SK-N-SH (cell line): ENCODE data around the gene MAPRE2. TPM values are rescaled to one million over a fixed set of nuclear protein-coding genes. Genes with fewer than 3 reads are reported as not detected.

ENCODE experiments used
- CTCF ChIA-PET: fragments of 300-600, 350-600 bp; formaldehyde crosslinking; extraction: SDS; loops from one replicate; lab custom pipeline; 2021; lab: Yijun Ruan, JAX
- POLR2A ChIA-PET: fragments of 350-600 bp; sonication (Branson Sonifier 250); formaldehyde crosslinking; extraction: SDS; loops from one replicate; lab custom pipeline; 2020; ENCODE audit warnings: antibody characterized with exemption, inconsistent platforms; lab: Yijun Ruan, JAX
- DNase-seq: peaks from one replicate; pipeline ENCODE4 v3.0.0; 2012
- H2AFZ ChIP-seq: fragments of 200-600 bp; sonication (generic); 2 replicates; pipeline ENCODE4 v1.8.1; 2016; ENCODE audit warnings: antibody characterized with exemption, mild to moderate bottlenecking, low read depth
- H3F3A ChIP-seq: fragments of 200-600 bp; sonication (generic); replicated peaks from 2 replicates; pipeline ENCODE3; 2016; ENCODE audit warnings: antibody characterized with exemption, mild to moderate bottlenecking; ENCODE audit not compliant: insufficient read depth
- H3K27ac ChIP-seq, 2 experiments: fragments of 200-500 bp in 1 of 2; fragments of 200-600 bp in 1 of 2; sonication (Bioruptor generic) in 1 of 2; sonication (generic), shearing (Covaris generic) in 1 of 2; 2 replicates each; pipeline versions ENCODE4 v1.5.1 to v1.6.1; 2014 to 2016; ENCODE audit warnings: low read depth in 2 of 2, inconsistent platforms in 1 of 2, low read length in 1 of 2, mild to moderate bottlenecking in 1 of 2, mixed read lengths in 1 of 2
- H3K27me3 ChIP-seq: fragments of 200-600 bp; sonication (generic), shearing (Covaris generic); 2 replicates; pipeline ENCODE4 v1.6.1; 2016; ENCODE audit warnings: mixed run types; ENCODE audit not compliant: insufficient read depth
- H3K36me3 ChIP-seq, 2 experiments: fragments of 200-500 bp in 1 of 2; fragments of 200-600 bp in 1 of 2; sonication (Bioruptor generic) in 1 of 2; sonication (generic) in 1 of 2; replicated peaks in 1 of 2; 2 replicates each; pipeline versions ENCODE3 to v1.5.1; 2014 to 2016; ENCODE audit warnings: low read length in 1 of 2, mild to moderate bottlenecking in 1 of 2; ENCODE audit not compliant: insufficient read depth in 2 of 2, control insufficient read depth in 1 of 2
- H3K4me1 ChIP-seq, 2 experiments: fragments of 200-500 bp in 1 of 2; fragments of 200-600 bp in 1 of 2; sonication (Bioruptor generic) in 1 of 2; sonication (generic), shearing (Covaris generic) in 1 of 2; 2 replicates each; pipeline versions ENCODE4 v1.5.1 to v1.6.1; 2014 to 2016; ENCODE audit warnings: low read depth in 1 of 2, low read length in 1 of 2, mixed run types in 1 of 2; ENCODE audit not compliant: insufficient read depth in 2 of 2, control insufficient read depth in 1 of 2
- H3K4me2 ChIP-seq: fragments of 200-600 bp; sonication (generic), shearing (Covaris generic); 2 replicates; pipeline ENCODE4 v1.6.1; 2017; ENCODE audit warnings: mixed run types
- H3K4me3 ChIP-seq, 2 experiments: fragments of 200-500 bp in 1 of 2; fragments of 200-600 bp in 1 of 2; sonication (Bioruptor generic) in 1 of 2; sonication (generic), shearing (Covaris generic) in 1 of 2; 2 replicates each; pipeline versions ENCODE4 v1.5.1 to v1.8.1; 2014 to 2016; ENCODE audit warnings: low read depth in 2 of 2, inconsistent platforms in 1 of 2, low read length in 1 of 2, mild to moderate bottlenecking in 1 of 2, mixed read lengths in 1 of 2, moderate library complexity in 1 of 2
- H3K79me2 ChIP-seq: fragments of 200-600 bp; sonication (generic); 2 replicates; pipeline ENCODE4 v1.8.1; 2017; ENCODE audit warnings: mild to moderate bottlenecking; ENCODE audit not compliant: insufficient read depth
- H3K9ac ChIP-seq: fragments of 200-600 bp; sonication (generic); 2 replicates; pipeline ENCODE4 v1.6.1; 2017; ENCODE audit warnings: mixed run types
- H3K9me2 ChIP-seq: fragments of 200-600 bp; sonication (generic); 2 replicates; pipeline ENCODE4 v1.6.1; 2017; ENCODE audit warnings: mixed run types
- H3K9me3 ChIP-seq: fragments of 200-600 bp; sonication (generic); 2 replicates; pipeline ENCODE4 v1.6.1; 2017; ENCODE audit warnings: mixed run types, mild to moderate bottlenecking, moderate library complexity
- H4K20me1 ChIP-seq: fragments of 200-600 bp; sonication (generic); 2 replicates; pipeline ENCODE4 v1.6.1; 2017; ENCODE audit warnings: mild to moderate bottlenecking, mixed run types; ENCODE audit not compliant: insufficient read depth
- CHD2 ChIP-seq: fragments of 150-350 bp; IDR thresholded peaks from 2 replicates; pipeline ENCODE4 v1.6.1; 2018; ENCODE audit warnings: low read length; ENCODE audit not compliant: partially characterized antibody
- ELF1 ChIP-seq: IDR thresholded peaks from 2 replicates; pipeline ENCODE4 v1.4.0; 2012
- EZH2phosphoT487 ChIP-seq: fragments of 200-600 bp; sonication (generic); IDR thresholded peaks from 2 replicates; pipeline ENCODE4 v1.6.1; 2017; ENCODE audit warnings: low read depth, mixed run types, mild to moderate bottlenecking, antibody characterized with exemption, moderate library complexity, borderline replicate concordance
- FOSL2 ChIP-seq: IDR thresholded peaks from 2 replicates; pipeline ENCODE4 v1.4.0; 2012; ENCODE audit warnings: low read depth, mild to moderate bottlenecking, moderate library complexity, borderline replicate concordance
- FOXJ3 ChIP-seq: sonication (generic); formaldehyde crosslinking; IDR thresholded peaks from 2 replicates; pipeline ENCODE4 v1.5.1; 2020; ENCODE audit warnings: mild to moderate bottlenecking, missing genetic modification reagents
- FOXM1 ChIP-seq: IDR thresholded peaks from 2 replicates; pipeline ENCODE4 v1.4.0; 2012; ENCODE audit warnings: low read depth, mild to moderate bottlenecking
- GATA2 ChIP-seq: sonication (generic); formaldehyde crosslinking; IDR thresholded peaks from 2 replicates; pipeline ENCODE4 v1.5.0; 2020; ENCODE audit warnings: mild to moderate bottlenecking, missing genetic modification reagents
- JUND ChIP-seq: IDR thresholded peaks from 2 replicates; pipeline ENCODE4 v1.4.0; 2012
- MAX ChIP-seq: IDR thresholded peaks from 2 replicates; pipeline ENCODE4 v1.4.0; 2012; ENCODE audit warnings: low read depth
- MEF2A ChIP-seq: IDR thresholded peaks from 2 replicates; pipeline ENCODE4 v1.4.0; 2012; ENCODE audit warnings: low read depth, borderline replicate concordance
- NRF1 ChIP-seq: IDR thresholded peaks from 2 replicates; pipeline ENCODE4 v1.6.1; 2012; ENCODE audit warnings: low read depth, mild to moderate bottlenecking, low read length
- RAD21 ChIP-seq: IDR thresholded peaks from 2 replicates; pipeline ENCODE4 v1.6.1; 2012; ENCODE audit warnings: mild to moderate bottlenecking, low read length
- RXRA ChIP-seq: IDR thresholded peaks from 2 replicates; pipeline ENCODE4 v1.4.0; 2012; ENCODE audit warnings: low read depth, mild to moderate bottlenecking, borderline replicate concordance
- SIN3A ChIP-seq: IDR thresholded peaks from 2 replicates; pipeline ENCODE4 v1.6.1; 2012; ENCODE audit warnings: low read depth, mild to moderate bottlenecking, low read length, moderate library complexity, borderline replicate concordance
- USF2 ChIP-seq: fragments of 150-350 bp; IDR thresholded peaks from 2 replicates; pipeline ENCODE4 v1.6.1; 2017; ENCODE audit warnings: antibody characterized with exemption, low read length, low read depth, borderline replicate concordance
- YY1 ChIP-seq: IDR thresholded peaks from 2 replicates; pipeline ENCODE4 v1.4.0; 2012; ENCODE audit warnings: low read depth, mild to moderate bottlenecking
- WGBS: methylation state at CpG from one replicate; pipeline ENCODE4 v1.1.6; 2017; ENCODE audit warnings: low lambda C conversion rate; 5-methylcytosine and 5-hydroxymethylcytosine counted together
- polyA plus RNA-seq, 3 experiments: library from polyadenylated mRNA; depleted of rRNA; stranded (reverse); fragments of >200 nt; gene quantifications; 2 replicates each; pipeline ENCODE4 v1.2.3, GENCODE V29; 2012
- TF ChIP-seq, protein P1 (sequence below): IDR thresholded peaks from 2 replicates; pipeline ENCODE4 v1.4.0; 2012; ENCODE audit warnings: low read depth, borderline replicate concordance
- TF ChIP-seq, protein P2 (sequence below): IDR thresholded peaks from 2 replicates; pipeline ENCODE4 v1.6.1; 2012; ENCODE audit warnings: mild to moderate bottlenecking, low read depth, low read length, moderate library complexity

Gene MAPRE2
- polyA plus RNA-seq, 1 of the 3 experiments (the other 2 are of a cell fraction), result 11.5 TPM

- Histone ChIP-seq H3F3A (no peaks in the 10 kb centered on the region), H3K27ac (no peak overlapping the region), H3K36me3 (no peaks in the 10 kb centered on the region), H3K4me1 (no peaks in the 10 kb centered on the region), H3K79me2 (no peaks in the 10 kb centered on the region), H3K9me2 (no peaks in the 10 kb centered on the region), H3K27me3 (no peaks in the 10 kb centered on the region), H3K4me3 (no peak overlapping the region), H2AFZ (no peak overlapping the region), H3K4me2 (no peak overlapping the region), H3K9me3 (no peaks in the 10 kb centered on the region), H4K20me1 (no peaks in the 10 kb centered on the region), H3K9ac (no peak overlapping the region)
- DNase-seq, result no peak
- 74% methylated on average over 5 of the region's 5 CpGs for WGBS
- POLR2A ChIA-PET, result no interaction called here
- CTCF ChIA-PET, result interaction anchor here (0.6 kb wide), 1 partner anchor 868 kb away, joined by 4 read pairs; no protein-coding TSS in a partner anchor
- no peak for TF ChIP-seq JUND
- TF ChIP-seq MAX, result no peak
- no peak for TF ChIP-seq USF2
- TF ChIP-seq, protein P1, sequence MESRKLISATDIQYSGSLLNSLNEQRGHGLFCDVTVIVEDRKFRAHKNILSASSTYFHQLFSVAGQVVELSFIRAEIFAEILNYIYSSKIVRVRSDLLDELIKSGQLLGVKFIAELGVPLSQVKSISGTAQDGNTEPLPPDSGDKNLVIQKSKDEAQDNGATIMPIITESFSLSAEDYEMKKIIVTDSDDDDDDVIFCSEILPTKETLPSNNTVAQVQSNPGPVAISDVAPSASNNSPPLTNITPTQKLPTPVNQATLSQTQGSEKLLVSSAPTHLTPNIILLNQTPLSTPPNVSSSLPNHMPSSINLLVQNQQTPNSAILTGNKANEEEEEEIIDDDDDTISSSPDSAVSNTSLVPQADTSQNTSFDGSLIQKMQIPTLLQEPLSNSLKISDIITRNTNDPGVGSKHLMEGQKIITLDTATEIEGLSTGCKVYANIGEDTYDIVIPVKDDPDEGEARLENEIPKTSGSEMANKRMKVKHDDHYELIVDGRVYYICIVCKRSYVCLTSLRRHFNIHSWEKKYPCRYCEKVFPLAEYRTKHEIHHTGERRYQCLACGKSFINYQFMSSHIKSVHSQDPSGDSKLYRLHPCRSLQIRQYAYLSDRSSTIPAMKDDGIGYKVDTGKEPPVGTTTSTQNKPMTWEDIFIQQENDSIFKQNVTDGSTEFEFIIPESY, result no peak
- no peak for TF ChIP-seq EZH2phosphoT487
- TF ChIP-seq, protein P2, sequence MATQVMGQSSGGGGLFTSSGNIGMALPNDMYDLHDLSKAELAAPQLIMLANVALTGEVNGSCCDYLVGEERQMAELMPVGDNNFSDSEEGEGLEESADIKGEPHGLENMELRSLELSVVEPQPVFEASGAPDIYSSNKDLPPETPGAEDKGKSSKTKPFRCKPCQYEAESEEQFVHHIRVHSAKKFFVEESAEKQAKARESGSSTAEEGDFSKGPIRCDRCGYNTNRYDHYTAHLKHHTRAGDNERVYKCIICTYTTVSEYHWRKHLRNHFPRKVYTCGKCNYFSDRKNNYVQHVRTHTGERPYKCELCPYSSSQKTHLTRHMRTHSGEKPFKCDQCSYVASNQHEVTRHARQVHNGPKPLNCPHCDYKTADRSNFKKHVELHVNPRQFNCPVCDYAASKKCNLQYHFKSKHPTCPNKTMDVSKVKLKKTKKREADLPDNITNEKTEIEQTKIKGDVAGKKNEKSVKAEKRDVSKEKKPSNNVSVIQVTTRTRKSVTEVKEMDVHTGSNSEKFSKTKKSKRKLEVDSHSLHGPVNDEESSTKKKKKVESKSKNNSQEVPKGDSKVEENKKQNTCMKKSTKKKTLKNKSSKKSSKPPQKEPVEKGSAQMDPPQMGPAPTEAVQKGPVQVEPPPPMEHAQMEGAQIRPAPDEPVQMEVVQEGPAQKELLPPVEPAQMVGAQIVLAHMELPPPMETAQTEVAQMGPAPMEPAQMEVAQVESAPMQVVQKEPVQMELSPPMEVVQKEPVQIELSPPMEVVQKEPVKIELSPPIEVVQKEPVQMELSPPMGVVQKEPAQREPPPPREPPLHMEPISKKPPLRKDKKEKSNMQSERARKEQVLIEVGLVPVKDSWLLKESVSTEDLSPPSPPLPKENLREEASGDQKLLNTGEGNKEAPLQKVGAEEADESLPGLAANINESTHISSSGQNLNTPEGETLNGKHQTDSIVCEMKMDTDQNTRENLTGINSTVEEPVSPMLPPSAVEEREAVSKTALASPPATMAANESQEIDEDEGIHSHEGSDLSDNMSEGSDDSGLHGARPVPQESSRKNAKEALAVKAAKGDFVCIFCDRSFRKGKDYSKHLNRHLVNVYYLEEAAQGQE, result no peak
- TF ChIP-seq FOSL2, result no peak
- TF ChIP-seq RXRA, result no peak
- no peak for TF ChIP-seq FOXJ3
- TF ChIP-seq CHD2, result no peak
- TF ChIP-seq NRF1, result no peak
- TF ChIP-seq FOXM1, result no peak
- TF ChIP-seq SIN3A, result no peak
- TF ChIP-seq GATA2 (CRISPR knock-in tag), result no peak
- TF ChIP-seq RAD21, result no peak
- no peak for TF ChIP-seq YY1
- TF ChIP-seq ELF1, result no peak
- TF ChIP-seq MEF2A, result no peak
Observed at GRCh38 chr18:35183886-35184285, 142.7 kb downstream of the MAPRE2 start.
